GM19351 (cell line): ENCODE data around the gene RUNX1.
A peak's percentile ranks its signal among the peaks of the same experiment; 100 is the strongest.

Source experiments
- ATAC-seq: cut with Tn5 transposase; IDR thresholded peaks from one replicate; pipeline ENCODE4 v1.9.1; 2021; ENCODE audit warnings: mild to moderate bottlenecking, moderate library complexity; ENCODE audit not compliant: unreplicated experiment

Gene RUNX1

DNA sequence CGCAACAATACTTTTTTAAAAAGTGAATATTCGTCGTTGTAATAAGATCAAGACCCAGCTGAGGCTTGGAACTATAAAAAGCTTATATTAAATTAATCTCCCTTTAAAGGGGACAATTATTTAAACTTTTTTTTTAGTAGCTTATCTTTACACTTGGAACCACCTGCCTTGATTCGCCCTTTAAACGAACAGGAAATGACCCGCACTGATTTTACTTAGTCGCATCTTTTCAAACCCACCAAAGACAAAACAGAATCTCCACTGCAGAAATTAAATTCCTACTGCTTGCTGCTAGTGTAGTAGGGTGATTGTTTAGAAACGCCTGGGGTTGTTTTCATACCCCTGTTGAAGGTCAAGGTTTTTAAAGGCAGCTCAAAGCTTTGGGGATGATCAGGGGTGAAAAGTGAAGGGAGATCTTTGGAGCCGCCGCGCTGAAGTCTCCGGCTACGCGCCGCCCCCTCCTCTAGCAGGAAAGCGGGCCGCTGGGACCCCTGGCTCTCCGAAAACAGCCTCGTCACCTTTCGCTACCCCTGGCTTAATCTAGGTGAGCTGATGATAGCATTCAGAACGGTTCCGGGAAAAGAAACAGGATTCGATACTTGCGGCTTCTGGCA, 163.4 kb downstream of the RUNX1 start:
- ATAC-seq = no peak

DNA sequence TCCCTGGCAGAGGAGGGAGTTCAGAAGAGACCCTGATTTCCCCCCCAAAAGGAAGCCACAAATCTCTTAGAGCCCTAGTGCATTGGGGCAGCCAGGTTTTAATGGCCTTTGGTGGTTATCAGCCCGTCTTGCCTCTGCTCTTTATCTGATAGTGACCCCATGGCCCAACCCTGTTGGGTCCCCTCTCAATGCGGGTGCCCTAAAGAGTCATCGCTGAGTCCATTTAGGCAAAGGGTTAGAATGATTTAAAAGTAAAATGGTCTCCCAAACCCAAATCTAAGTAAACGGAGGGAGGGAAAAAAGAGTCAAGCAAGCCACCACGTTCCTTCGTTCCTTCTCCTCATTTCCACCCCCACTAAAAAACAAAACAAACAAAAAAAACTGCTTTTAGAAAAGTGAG, 164.0 kb downstream of the RUNX1 start:
- no peak for ATAC-seq

DNA sequence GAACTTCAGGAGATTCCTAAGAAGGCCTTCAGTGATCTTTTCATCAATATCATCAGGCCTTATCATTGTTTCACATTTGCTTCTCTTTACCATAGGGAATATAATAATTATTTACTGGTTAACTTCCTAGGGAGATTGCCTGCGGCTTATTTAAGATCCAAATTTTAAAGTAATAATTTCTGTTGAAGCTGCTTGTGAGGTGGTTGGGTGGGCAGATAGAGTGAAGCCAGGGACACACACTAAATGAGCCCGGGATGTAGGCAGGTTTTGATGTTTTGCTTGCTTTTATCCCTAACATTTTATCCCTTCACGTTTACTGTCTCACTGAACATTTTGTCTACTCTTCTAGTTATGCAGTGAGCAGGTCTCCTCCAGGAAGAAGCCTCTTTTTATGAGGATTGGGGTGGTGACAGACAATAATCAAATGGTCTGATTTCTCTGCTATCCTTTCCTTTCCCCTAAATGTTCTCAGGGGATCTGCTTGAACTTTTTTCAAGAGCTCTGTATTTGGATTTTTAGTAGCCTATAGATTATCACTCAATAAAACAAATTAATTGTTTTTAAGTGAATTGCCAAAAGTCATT, 164.7 kb downstream of the RUNX1 start:
- no peak for ATAC-seq

DNA sequence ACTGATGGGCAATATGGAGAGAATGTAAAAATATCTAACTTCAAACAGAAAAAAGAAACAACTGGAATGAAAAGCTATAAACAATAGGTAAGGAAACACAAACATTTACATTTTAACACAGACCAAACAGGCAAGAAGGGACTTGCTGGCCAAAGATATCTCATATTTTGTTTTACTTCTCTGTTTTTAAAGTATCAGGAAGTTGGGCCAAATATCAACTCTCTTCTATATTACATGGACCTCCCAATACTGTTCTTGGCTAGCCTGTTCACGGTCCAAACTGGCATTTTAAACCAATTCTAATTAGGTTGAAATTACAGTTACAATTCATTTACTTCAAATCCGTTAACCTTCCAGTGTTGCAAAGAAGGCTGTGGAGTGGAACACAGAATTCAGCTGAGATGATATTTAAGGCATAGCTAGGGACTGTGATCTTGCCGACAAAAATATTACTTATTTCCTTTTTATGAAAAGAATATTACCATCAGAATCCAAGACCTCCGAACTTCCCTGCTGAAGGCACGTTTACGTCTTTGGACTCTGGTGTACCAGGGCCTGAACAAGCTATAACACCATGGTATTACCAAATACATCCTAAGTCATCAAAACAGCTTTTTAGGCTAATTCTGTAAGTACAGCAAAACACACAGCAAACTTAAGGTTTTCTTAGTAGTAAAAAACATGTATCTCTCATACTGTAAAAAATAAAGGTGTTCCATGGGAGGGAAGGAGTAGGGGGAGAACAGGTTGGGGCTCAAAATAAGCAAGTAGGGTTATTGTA, 165.4 kb downstream of the RUNX1 start:
- ATAC-seq = no peak

DNA sequence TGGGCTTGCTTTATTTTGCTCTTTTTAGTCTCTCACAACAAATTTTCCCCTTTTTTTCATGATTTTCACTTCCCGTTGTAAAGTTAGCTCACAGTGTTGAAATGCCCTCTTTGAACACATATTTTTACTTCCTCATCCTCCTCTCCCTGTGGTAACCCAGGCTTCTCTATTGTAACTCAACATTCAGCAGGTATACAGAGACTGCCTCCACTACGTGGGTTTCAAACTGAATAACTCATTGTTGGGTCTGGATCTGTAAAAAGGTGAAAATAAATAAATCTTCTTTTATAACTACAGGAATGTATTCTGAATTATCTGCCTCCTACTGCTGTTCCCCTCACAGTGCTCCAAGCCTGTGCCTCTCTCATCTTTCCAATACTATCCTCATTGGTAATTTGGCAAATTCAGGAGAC, 166.4 kb downstream of the RUNX1 start:
- no peak for ATAC-seq

DNA sequence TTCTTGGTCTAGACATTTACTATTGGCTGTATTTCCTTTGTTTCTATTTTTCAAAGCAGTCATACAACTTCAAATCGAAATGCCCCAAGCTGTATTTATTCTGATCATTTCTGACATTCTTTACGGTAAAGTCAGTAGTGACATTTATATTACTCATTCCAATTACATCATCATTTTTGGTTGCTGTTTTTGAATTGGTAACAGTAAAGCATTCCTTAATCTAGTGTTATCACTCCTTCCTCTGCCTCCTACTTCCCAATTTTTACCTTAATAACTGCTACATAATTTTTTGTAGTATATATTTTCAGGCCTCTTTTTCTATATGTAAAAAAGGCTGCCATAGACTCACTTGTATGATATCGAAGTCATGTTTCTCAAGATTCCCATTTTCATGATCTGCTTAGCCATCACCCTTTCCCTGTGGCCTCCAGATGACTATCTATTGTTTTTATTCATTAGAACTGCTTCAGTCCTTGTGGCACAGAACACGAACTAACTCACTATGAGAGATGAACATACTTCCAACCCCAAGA, 167.2 kb downstream of the RUNX1 start:
- no peak for ATAC-seq

DNA sequence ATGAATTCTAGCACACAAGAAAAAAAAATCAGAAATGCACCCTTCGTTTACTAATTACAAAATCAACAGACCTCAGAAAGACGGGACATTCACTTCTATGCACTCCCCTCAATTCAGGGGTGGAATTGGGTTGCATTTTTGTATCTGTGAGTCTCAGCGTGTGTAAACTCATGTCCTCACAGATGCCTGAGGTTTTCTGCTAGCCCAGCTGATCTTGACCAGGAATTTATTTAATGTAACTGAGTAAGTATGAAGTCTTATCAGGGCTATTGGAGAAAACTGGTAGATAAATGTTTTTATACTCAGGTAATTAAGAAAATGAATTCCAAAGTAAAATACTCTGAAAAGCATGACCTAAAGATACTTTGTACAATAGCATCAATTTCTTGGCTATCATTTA, 167.7 kb downstream of the RUNX1 start:
- no peak for ATAC-seq

DNA sequence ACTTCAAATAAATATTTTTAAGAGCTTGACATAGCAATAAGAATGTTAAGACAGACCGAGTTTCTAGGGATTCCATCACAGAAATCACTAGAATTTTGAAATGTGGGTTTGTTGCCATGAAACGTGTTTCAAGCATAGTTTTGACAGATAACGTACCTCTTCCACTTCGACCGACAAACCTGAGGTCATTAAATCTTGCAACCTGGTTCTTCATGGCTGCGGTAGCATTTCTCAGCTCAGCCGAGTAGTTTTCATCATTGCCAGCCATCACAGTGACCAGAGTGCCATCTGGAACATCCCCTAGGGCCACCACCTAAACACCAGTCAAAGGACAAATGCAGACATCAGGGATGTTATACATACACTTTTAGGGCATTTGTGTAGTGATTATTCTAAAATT, 168.7 kb downstream of the RUNX1 start:
- ATAC-seq = no peak

DNA sequence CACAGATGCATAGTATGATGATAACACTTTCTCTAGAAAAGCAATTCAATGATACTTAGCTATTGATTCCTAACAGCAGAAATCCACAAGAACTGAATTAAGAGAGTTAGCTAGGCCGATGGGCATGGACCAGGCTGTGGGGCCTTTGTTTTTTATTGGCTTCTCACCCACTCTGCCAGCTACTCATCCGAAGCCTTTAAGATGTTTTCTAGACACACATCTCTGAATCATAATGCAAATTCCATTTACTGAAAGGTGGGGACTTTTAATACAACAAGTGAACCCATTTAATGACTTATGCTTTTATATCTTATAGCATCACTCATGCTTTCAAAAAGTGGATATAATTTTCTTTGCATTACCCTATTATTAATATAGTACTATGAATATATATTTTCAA, 170.2 kb downstream of the RUNX1 start:
- ATAC-seq = no peak

DNA sequence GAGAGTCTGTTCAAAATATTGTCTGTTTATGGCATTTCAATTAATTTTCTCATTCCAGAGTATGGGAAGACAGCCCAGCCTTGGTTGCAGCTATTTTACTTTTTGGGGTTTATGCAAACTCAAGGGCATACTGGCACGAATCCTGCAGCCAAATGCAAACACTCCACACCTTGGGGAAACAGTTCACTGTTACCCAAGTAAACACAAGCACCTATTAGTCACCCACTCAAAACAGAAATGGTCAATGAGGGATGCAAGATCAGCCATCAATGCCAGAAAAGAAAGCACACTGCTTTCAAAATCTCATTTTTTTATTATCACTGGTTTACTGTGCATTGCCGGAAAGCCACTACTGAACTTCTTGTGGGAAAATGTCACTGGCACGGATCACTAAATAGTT, 170.6 kb downstream of the RUNX1 start:
- ATAC-seq = no peak

DNA sequence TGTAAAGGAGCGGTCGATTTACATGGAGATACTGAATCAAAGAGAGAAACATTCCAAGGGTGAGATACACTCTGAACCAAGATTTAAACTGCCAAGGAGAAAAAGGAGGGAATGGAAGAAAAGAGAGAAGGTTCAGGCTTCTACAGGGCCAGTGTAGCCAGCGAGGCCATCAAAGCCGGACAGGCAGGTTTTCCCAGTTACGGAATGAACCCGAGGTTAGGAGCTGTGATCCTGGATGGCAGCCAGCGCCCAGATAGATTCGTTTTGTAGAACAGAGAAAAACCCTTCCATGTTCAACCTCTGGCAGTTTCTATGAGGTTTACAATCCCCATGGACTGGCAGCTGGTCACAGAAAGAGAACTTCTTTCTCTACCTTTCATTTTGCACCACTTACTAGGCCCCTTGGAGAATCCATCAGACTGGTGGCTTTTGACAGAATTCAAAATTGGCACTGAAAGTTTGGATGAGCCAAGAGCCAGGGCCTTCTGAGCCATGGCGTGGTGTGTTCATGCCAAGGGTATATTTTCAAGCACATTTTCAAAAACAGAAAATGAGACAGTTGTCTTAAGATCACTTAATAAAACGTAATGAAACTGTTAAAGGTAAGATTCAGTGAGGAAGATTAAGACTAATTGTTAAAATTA, 171.5 kb downstream of the RUNX1 start:
- ATAC-seq = no peak

DNA sequence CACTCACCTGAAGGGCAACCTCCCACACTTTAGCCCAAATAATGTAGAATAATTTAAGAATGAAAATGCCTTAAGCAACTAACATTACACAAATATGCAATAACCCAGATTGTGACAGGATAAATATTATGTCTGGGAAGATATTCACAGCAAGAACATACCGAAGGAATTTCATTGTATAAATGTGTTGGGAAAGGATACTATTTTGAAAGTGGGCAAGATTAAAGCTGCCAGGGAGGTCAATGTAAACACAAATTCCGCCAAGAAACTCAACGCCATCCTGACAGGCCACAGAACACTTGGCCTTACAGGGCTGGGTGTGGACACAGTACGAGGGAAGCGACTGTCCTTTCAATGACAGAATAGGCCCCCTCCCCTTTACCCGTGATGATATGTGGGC, 173.3 kb downstream of the RUNX1 start:
- ATAC-seq = no peak

DNA sequence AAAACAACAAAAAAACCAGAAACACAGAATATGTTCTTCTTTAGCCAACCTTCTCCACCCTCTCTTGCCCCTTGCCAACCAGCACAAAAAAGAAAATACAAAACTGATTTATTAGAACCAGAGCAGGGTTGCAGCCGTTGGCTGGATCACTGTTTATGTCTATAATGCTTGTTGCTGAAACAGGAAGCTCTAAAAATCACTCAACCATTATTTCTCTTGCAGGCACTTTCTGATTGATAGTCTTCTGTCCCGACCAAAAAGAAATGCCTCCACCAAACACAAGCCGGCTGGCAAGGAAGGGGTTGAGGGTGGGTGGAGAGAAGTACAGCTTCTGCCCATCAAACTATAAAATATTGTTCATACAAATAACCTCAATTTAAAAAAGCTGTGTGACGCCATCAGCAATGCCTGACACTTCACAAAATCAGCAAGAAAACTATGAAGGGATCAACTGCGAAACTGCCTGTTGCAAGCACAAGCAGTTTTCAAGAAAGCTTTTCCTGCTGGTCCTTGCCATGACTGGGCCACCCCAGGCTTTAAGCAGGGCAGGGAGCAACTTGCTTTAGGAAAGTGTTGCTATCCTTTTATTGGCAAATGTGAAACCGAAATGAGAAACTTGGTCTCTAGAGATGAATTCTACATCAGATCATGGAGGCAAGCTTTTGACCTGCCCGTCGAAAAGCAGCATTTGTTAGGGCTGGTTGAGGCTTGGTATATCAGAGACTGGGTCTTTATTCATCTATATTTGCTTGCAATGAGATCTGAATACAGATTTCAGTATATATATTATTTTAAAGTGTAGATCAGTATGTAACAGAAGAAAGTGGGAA, 174.2 kb downstream of the RUNX1 start:
- peak; percentile 63 for ATAC-seq

DNA sequence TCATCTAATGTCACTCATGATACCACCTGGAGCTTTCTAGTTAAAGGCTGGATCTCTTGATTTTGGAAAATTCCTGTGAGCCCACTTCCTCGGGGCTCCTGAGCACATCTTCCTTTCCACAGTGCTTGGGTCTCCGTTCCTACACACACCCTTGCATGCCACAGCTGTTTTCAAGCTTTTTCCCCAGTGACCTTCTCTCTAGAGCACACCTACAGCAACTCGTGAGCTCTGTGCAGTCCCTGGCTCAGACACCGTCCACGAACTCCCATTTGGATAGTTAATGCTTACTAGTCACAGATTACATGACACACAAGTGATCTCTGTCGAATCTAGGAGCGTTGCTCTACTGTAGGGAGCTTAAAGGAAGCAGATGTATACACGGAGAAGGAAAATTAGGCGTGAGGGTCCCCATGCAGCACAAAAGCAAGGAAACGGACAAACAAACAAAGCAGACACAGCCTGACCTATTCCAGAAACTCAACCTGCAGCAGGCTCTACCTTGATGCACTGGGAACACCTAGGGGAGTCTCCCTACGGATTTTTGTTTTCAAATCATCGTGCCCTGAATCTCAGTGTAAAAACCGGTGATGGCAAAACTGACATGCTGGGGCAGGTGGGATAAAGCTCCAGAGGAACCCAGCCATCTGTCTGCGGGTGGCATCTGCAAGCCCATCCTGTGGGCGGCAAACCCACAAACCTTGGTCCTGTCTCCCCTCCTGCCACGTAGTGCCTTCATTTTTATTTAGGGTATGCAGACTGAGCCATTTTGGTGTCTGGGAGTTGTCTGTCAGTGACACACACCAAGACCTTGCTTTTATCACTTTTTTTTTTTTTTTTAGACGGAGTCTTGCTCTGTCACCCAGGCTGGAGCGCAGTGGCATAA, 177.8 kb downstream of the RUNX1 start:
- ATAC-seq = no peak

DNA sequence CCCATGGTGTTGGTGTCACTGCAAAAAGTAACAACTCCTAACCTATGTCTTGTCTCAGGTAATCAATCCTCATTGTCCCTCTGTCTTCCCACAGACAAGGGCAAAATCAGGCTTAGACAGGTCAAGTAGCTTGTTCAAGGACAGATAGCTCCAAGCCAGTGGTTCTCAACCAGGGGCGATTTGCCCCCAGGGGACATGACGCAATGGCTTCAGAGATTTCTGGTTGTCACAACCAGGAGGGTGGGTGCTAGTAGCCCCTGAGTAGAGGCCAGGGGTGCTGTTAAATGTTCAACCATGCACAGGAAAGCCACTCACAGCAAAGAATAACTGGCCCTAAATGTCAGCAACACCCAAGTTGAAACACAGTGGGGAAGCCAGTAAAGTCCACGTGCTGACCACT, 178.9 kb downstream of the RUNX1 start:
- no peak for ATAC-seq

DNA sequence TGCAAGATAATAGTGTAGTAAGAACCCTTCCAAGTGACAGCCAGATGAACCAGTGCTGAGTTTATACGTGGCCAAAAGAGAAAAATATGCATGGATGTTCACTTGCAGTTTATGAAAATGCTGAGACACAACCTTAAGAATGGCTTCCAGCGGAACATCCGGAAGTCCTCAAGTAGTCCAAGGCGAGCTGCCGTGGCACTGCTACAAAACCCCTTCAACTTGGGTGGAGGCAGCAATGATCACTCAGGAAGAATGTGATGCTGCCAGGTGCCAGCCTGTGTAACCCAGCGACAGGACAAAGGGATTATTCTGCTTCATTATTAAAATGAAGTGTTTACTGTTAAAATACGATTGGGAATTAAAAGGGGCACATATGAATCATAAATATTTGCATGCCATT, 179.6 kb downstream of the RUNX1 start:
- no peak for ATAC-seq

DNA sequence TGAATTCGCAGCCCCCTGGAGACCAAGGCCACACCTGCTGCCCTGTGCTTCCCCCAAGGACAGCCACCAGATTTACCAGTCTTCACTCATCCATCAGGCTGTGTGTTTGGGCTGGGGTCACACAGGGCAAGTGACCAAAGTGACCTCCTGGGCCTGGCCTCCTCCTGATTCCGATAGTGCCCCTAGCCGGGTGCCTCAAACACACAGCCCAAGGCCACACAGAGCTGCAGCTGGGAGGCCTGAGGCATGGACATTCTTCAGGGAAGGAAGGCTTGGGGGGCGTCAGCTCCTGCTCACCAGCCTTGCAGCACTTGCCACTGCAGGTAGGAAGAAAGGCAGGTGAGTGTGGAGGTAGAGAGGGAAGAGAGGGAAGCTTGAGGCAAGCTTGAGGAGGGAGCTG, 181.3 kb downstream of the RUNX1 start:
- no peak for ATAC-seq

DNA sequence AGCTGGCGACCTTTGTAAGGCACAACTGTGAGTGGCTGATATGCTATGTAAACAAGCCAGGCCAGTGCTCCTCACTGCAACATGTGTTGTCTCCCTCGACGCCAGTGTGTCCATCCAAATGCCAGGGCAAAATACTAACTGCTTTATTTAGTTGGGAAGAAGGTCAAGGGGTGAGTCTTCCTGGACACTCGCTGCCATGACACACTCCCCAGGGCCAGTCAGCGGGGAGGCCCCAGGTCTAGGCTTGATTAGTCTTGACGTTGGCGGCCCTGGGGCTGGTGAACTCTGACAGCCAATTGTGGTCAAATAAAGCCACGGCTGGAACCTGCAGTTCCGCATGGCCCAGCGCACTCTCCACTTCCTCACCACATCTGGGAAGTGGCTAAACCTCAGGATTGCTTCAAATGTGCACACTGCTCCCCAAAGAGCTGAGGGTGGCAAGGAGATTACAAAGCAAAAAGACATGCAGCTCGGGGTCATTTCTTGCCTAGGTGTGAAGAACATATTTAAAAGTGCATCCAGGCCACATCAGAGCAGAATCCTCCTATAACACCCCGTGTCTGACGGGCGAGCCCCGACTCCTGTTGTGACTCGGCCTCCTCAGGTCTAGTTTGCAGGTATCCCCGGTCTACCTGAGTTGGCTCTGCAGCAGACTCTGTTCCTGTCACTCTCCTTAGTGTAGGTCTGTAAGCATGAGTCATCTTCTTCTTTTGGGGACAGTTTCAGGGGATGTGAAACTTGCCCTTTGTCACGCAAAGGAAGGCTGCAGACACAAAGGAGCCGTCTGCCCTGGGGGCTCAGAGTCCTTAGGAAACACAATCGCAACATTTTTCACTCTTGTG, 183.5 kb downstream of the RUNX1 start:
- ATAC-seq = peak; percentile 92
